ENCODE data around the gene ACAT1. TPM values are rescaled to one million over a fixed set of nuclear protein-coding genes. Genes with fewer than 3 reads are reported as not detected.

Gene ACAT1
- total RNA-seq, 2 experiments from 2014 or later, result 66.7 to 83.2 TPM

DNA sequence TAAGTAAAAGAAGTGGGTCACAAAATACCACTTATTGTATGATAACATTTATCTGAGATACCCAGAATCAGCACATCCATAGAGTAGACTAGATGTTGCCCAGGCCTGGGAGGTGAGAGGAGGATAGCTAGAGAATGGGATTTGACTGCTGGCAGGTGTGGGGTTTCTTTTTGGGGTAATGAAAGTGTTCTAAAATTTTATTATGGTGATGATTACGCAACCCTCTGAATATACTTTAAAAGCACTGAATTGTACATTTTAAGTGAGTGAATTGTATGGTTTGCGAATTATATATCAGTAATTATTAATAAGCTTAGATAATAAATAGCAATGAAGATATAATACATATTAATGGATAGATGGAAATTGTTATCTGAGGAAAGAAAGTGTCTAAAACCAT lies 35.7 kb upstream of the ACAT1 start:
- H3K36me3 ChIP-seq (ENCODE audit: insufficient read depth, low read length), result peaks cover 50% of the 10 kb centered on the region
- H3K27ac ChIP-seq (ENCODE audit: low read depth, low read length, poor library complexity, severe bottlenecking), result no peak overlapping the region
- DNase-seq (ENCODE audit: low spot score), result no peak
- H4K20me1 ChIP-seq (ENCODE audit: insufficient read depth, low read length), result no peaks in the 10 kb centered on the region
- intact Hi-C loops (cut with micrococcal nuclease; ENCODE audit: unreplicated experiment), result loop anchor here (5.0 kb wide), 1 partner anchor 73 kb away; no protein-coding TSS in a partner anchor
- no peak overlapping the region for H3K4me2 ChIP-seq (ENCODE audit: low read length)
- H3K4me3 ChIP-seq (ENCODE audit: low read depth, low read length, poor library complexity, severe bottlenecking), result no peak overlapping the region
- ChIA-PET CTCF (ENCODE audit: unreplicated experiment) (no interaction called here), POLR2A (interaction anchor here (0.6 to 2.0 kb wide), 3 partner anchors 10 to 472 kb away, joined by 3 to 5 read pairs (median 4); no protein-coding TSS in a partner anchor)
- no peaks in the 10 kb centered on the region for H3K9me3 ChIP-seq (ENCODE audit: low read length)
- no peaks in the 10 kb centered on the region for H3K9me2 ChIP-seq (ENCODE audit: insufficient read depth, low read length)
- H3K79me2 ChIP-seq (ENCODE audit: insufficient read depth, low read depth, low read length), result no peaks in the 10 kb centered on the region
- BruUV-seq (replicated peaks), result TSS peak; percentile 38
- no peak overlapping the region for H2AFZ ChIP-seq (ENCODE audit: low read length)
- no peak for TF ChIP-seq EZH2phosphoT487 (IDR thresholded peaks at IDR 0.05; ENCODE audit: borderline replicate concordance, low read depth, low read length)
- TF ChIP-seq, protein P1, sequence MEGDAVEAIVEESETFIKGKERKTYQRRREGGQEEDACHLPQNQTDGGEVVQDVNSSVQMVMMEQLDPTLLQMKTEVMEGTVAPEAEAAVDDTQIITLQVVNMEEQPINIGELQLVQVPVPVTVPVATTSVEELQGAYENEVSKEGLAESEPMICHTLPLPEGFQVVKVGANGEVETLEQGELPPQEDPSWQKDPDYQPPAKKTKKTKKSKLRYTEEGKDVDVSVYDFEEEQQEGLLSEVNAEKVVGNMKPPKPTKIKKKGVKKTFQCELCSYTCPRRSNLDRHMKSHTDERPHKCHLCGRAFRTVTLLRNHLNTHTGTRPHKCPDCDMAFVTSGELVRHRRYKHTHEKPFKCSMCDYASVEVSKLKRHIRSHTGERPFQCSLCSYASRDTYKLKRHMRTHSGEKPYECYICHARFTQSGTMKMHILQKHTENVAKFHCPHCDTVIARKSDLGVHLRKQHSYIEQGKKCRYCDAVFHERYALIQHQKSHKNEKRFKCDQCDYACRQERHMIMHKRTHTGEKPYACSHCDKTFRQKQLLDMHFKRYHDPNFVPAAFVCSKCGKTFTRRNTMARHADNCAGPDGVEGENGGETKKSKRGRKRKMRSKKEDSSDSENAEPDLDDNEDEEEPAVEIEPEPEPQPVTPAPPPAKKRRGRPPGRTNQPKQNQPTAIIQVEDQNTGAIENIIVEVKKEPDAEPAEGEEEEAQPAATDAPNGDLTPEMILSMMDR (conservative IDR thresholded peaks at IDR 0.05; ENCODE audit: low read length), result no peak
- H3K4me1 ChIP-seq (ENCODE audit: insufficient read depth, low read length, poor library complexity, severe bottlenecking), result no peaks in the 10 kb centered on the region

DNA sequence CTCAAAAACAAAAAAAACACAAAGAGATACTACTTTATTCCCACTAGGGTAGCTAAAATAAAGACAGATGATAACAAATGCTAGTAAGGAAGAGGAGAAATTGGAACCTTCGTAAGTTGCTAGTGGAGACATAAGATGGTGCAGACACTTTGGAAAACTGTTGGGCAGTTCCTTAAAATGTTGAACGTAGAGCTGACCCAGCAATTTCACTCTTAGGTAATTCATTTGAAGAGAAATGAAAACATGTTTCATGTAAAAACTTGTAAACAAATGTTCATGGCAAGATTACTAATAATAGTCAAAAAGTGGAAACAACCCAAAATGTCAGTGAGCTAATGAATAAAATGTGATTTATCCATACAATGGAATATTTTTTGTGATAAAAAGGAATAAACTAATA lies 29.2 kb upstream of the ACAT1 start:
- peaks cover 49% of the 10 kb centered on the region for H3K36me3 ChIP-seq (ENCODE audit: insufficient read depth, low read length)
- H3K27ac ChIP-seq (ENCODE audit: low read depth, low read length, poor library complexity, severe bottlenecking), result no peak overlapping the region
- ChIA-PET POLR2A (interaction anchor here (0.7 to 1.5 kb wide), 2 partner anchors 12 to 13 kb away, joined by 3 read pairs; no protein-coding TSS in a partner anchor), CTCF (ENCODE audit: unreplicated experiment) (no interaction called here)
- H3K79me2 ChIP-seq (ENCODE audit: insufficient read depth, low read depth, low read length), result no peaks in the 10 kb centered on the region
- no peak overlapping the region for H2AFZ ChIP-seq (ENCODE audit: low read length)
- no peaks in the 10 kb centered on the region for H3K9me2 ChIP-seq (ENCODE audit: insufficient read depth, low read length)
- intact Hi-C loops (cut with micrococcal nuclease; ENCODE audit: unreplicated experiment), result no loop called here
- H3K9me3 ChIP-seq (ENCODE audit: low read length), result no peaks in the 10 kb centered on the region
- H4K20me1 ChIP-seq (ENCODE audit: insufficient read depth, low read length), result no peaks in the 10 kb centered on the region
- H3K4me3 ChIP-seq (ENCODE audit: low read depth, low read length, poor library complexity, severe bottlenecking), result no peak overlapping the region
- no peak overlapping the region for H3K4me2 ChIP-seq (ENCODE audit: low read length)
- TF ChIP-seq, protein P1 (conservative IDR thresholded peaks at IDR 0.05; ENCODE audit: low read length), result no peak
- TF ChIP-seq EZH2phosphoT487 (IDR thresholded peaks at IDR 0.05; ENCODE audit: borderline replicate concordance, low read depth, low read length), result no peak
- DNase-seq (ENCODE audit: low spot score), result no peak
- no peaks in the 10 kb centered on the region for H3K4me1 ChIP-seq (ENCODE audit: insufficient read depth, low read length, poor library complexity, severe bottlenecking)
- BruUV-seq (replicated peaks), result no TSS peak

DNA sequence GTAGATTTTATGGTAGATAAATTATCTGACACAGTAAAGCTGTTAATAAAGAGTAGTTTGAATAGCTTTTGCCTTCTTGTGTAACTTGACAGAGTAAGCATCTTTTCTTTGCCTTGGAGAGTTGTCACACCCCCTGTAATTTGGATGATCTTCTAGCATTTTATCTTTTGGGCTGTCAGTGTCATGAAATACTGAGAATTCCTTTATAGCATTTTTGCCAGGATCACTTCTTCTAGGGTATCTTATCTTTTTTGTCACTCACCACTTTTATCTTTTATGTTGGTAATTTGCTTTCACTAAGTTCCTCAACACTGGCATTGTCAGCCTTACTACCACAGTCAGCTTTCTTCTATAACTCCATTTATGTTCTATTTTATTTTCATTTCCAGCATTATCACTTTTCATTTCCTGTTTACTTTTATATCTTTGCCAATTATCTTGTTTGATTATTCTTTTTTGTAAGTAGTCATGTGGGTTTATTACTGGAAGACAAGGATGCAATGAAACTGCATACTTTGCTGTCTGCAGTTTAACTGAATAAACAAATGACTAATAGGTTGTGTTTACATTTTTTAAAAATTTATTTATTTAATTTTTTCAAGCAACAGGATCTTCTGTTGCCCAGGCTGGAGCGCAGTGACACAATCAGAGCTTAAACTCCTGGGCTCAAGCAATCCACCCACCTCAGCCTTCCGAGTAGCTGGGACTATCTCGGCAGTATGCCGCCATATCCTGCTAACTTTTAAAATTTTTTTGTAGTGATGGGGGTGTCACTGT lies 28.1 kb upstream of the ACAT1 start:
- Histone ChIP-seq H3K4me2 (ENCODE audit: low read length) (no peak overlapping the region), H3K27ac (ENCODE audit: low read depth, low read length, poor library complexity, severe bottlenecking) (no peak overlapping the region), H3K79me2 (ENCODE audit: insufficient read depth, low read depth, low read length) (no peaks in the 10 kb centered on the region), H3K36me3 (ENCODE audit: insufficient read depth, low read length) (peaks cover 60% of the 10 kb centered on the region), H3K9me2 (ENCODE audit: insufficient read depth, low read length) (no peaks in the 10 kb centered on the region), H3K9me3 (ENCODE audit: low read length) (no peaks in the 10 kb centered on the region), H4K20me1 (ENCODE audit: insufficient read depth, low read length) (no peaks in the 10 kb centered on the region), H2AFZ (ENCODE audit: low read length) (no peak overlapping the region), H3K4me3 (ENCODE audit: low read depth, low read length, poor library complexity, severe bottlenecking) (no peak overlapping the region), H3K4me1 (ENCODE audit: insufficient read depth, low read length, poor library complexity, severe bottlenecking) (no peaks in the 10 kb centered on the region)
- no TSS peak for BruUV-seq (replicated peaks)
- intact Hi-C loops (cut with micrococcal nuclease; ENCODE audit: unreplicated experiment), result no loop called here
- DNase-seq (ENCODE audit: low spot score), result no peak
- ChIA-PET POLR2A (interaction anchor here (1.2 to 1.7 kb wide), 4 partner anchors 10 to 144 kb away, joined by 3 to 4 read pairs (median 4); no protein-coding TSS in a partner anchor), CTCF (ENCODE audit: unreplicated experiment) (interaction anchor here (0.5 kb wide), 1 partner anchor 18 kb away, joined by 3 read pairs; no protein-coding TSS in a partner anchor)
- TF ChIP-seq, protein P1 (conservative IDR thresholded peaks at IDR 0.05; ENCODE audit: low read length), result no peak
- TF ChIP-seq EZH2phosphoT487 (IDR thresholded peaks at IDR 0.05; ENCODE audit: borderline replicate concordance, low read depth, low read length), result no peak

Measured in OCI-LY7 (cell line).